Stimulated activated CD4-positive, alpha-beta T cell treated with anti-CD3 and anti-CD28 coated beads, Interleukin-2, amount 100 ng/mL, for 48 hours (primary cell): ENCODE results near the gene MRTFA.
"Not testable (repeated sequence)": the region's sequence is repeated elsewhere in the genome, so short reads cannot be mapped to it uniquely, and the experiment has no call there.

Experiments used
- DNase-seq, 2 donors: peaks; one replicate each; pipeline ENCODE4 v3.0.0-alpha.2; 2020

Gene MRTFA

GRCh38 chr22:40547729-40548143 lies 88.8 kb downstream of the MRTFA start:
- no peak for DNase-seq

- DNase-seq = no peak
Measured at GRCh38 chr22:40544758-40545157, 91.8 kb downstream of the MRTFA start.

GRCh38 chr22:40542821-40543540 lies 93.5 kb downstream of the MRTFA start:
- no peak for DNase-seq

- no peak for DNase-seq
Measured at GRCh38 chr22:40541300-40541699, 95.2 kb downstream of the MRTFA start.

- no peak for DNase-seq
Measured at GRCh38 chr22:40540265-40540664, 96.3 kb downstream of the MRTFA start.

GRCh38 chr22:40536149-40536548 lies 100.4 kb downstream of the MRTFA start:
- not testable (repeated sequence) for DNase-seq

- no peak for DNase-seq
Measured at GRCh38 chr22:40535642-40536041, 100.9 kb downstream of the MRTFA start.

GRCh38 chr22:40535189-40535512 lies 101.4 kb downstream of the MRTFA start:
- DNase-seq = no peak

- DNase-seq = no peak
Measured at GRCh38 chr22:40534379-40535188, 101.9 kb downstream of the MRTFA start.

- DNase-seq = peak in 1 of 2 donors; percentile 30
Measured at GRCh38 chr22:40533712-40534378, 102.7 kb downstream of the MRTFA start.

- DNase-seq = no peak
Measured at GRCh38 chr22:40531951-40532900, 104.3 kb downstream of the MRTFA start.

- DNase-seq = not testable (repeated sequence)
Measured at GRCh38 chr22:40530391-40530790, 106.1 kb downstream of the MRTFA start.

- no peak for DNase-seq
Measured at GRCh38 chr22:40529821-40530220, 106.7 kb downstream of the MRTFA start.

- no peak for DNase-seq
Measured at GRCh38 chr22:40526960-40527359, 109.6 kb downstream of the MRTFA start.

GRCh38 chr22:40525250-40525884 lies 111.2 kb downstream of the MRTFA start:
- DNase-seq = peak; percentile 71 to 73

- no peak for DNase-seq
Measured at GRCh38 chr22:40524392-40525249, 111.9 kb downstream of the MRTFA start.

- no peak for DNase-seq
Measured at GRCh38 chr22:40522141-40522540, 114.4 kb downstream of the MRTFA start.

GRCh38 chr22:40521046-40521445 lies 115.5 kb downstream of the MRTFA start:
- DNase-seq = no peak

GRCh38 chr22:40520562-40520961 lies 116.0 kb downstream of the MRTFA start:
- DNase-seq = no peak

GRCh38 chr22:40519948-40520331 lies 116.6 kb downstream of the MRTFA start:
- DNase-seq = no peak

- DNase-seq = no peak
Measured at GRCh38 chr22:40519284-40519947, 117.1 kb downstream of the MRTFA start.
